ENCODE results near the gene TEX12. TPM values are rescaled to one million over a fixed set of nuclear protein-coding genes. Genes with fewer than 3 reads are reported as not detected.
"Not testable (repeated sequence)": the region's sequence is repeated elsewhere in the genome, so short reads cannot be mapped to it uniquely, and the experiment has no call there.

The TEX12 gene
- total RNA-seq, 2 experiments from 2014 or later, result 0.40 TPM; not detected in 1

DNA sequence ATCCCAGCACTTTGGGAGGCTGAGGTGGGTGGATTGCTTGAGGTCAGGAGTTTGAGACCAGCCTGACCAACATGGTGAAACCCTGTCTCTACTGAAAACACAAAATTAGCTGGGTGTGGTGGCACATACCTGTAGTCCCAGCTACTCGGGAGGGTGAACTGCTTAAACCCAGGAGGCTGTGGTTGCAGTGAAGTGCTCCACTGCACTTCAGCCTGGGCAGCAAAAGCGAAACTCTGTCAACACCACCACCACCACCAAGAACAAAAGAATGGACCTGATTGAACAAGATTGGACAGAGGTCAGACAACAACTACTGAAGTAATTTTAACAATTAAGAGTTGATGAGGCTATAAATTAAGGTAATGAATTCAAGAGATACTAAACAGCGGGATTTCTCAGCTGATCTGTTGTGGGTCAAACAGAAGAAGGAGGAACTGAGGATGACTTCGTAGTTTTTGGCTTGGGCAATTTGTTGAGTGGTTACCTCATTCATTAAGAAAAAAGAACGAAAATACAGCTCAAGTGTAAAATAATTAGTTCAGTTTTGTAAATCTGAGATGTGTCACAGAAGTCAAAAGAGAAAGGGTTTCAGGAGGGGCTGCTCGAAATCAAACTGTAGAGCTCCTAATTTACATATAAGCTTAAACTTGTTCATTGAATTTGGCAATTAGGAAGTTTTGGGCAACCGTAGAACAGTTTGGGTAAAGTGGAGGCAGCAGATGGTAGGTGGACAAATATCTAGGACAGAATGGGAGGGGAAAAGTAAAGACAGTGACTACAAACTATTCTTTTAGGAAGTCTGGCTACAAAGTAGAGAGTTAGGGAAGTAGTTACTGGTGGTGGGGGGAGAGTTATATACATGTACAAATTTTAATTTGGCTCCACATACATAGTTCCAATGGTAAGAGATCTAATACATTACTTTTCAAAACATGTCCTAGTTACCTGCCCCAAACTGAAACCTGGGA is 7.8 kb upstream of the TEX12 start:
- DNase-seq (no peak), ATAC-seq (ENCODE audit: low read depth) (no peak)
- Mint-ChIP-seq H3K27me3 (peaks cover 14% of the 10 kb centered on the region), H3K9me3 (no peaks in the 10 kb centered on the region), H3K4me1 (no peaks in the 10 kb centered on the region), H3K27ac (no peak overlapping the region), H3K4me3 (no peak overlapping the region), H3K36me3 (no peaks in the 10 kb centered on the region)
- POLR2A ChIA-PET, result no interaction called here

DNA sequence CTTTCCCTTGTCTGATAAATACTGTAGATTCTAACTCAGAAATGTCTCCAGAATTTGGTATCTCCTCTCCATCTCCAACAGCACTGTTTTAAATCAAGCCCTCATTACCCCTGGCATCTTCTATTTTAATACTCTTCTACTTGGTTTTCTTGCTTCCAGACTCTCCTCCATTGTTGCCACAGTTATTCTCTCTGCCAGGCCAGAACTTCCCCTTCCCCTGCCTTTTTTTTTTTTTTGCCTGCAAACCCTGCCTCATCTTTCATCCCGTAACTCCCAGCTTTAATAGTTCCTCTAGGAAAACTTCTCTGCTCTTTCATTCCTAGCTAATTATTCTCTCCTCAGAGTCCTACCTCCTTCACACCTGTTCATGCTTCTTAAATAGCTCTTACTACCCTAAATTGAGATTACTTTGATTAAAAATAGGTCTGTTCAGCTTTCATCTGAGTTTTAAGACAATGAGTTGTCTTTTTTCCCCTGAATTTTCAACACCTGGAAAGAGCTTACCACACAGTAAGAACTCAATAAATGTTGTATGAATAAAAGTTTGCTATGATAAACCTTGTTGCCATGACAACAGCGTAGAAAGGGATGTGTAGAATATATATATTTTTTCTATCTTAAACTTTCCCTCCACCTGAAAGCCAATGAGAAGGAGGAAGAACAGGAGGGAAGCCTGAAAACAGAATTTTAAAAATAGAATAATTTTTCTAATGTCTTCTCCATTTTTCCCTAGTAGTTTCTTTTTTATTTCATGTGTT is 6.9 kb upstream of the TEX12 start:
- H3K27me3 Mint-ChIP-seq, result peaks cover 14% of the 10 kb centered on the region
- POLR2A ChIA-PET, result no interaction called here
- no peaks in the 10 kb centered on the region for H3K9me3 Mint-ChIP-seq
- H3K4me3 Mint-ChIP-seq, result no peak overlapping the region
- H3K27ac Mint-ChIP-seq, result no peak overlapping the region
- no peaks in the 10 kb centered on the region for H3K36me3 Mint-ChIP-seq
- H3K4me1 Mint-ChIP-seq, result peaks cover 1% of the 10 kb centered on the region
- ATAC-seq (ENCODE audit: low read depth) (no peak), DNase-seq (no peak)

DNA sequence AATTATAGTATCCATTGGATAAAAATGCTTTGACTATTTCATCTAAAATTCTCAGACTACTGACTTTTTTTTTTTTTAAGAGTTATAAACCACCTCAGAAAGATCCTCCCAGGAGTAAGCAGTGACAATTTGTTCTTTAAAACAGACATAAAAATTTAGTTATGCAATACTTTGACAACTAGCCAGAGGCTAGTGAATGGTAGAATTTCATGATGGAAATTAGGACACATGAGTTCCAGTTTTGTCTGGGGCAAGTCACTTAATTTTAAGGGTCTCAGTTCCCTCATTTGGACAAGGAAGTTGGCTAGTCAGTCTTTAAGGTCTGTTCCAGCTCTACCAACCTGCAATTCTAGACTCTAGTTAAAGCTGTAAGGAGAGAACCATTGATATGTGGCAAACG is 6.2 kb upstream of the TEX12 start:
- DNase-seq, result no peak
- POLR2A ChIA-PET, result no interaction called here
- peaks cover 1% of the 10 kb centered on the region for H3K4me1 Mint-ChIP-seq
- H3K4me3 Mint-ChIP-seq, result no peak overlapping the region
- ATAC-seq (ENCODE audit: low read depth), result no peak
- H3K9me3 Mint-ChIP-seq, result no peaks in the 10 kb centered on the region
- H3K36me3 Mint-ChIP-seq, result no peaks in the 10 kb centered on the region
- H3K27me3 Mint-ChIP-seq, result peaks cover 14% of the 10 kb centered on the region
- H3K27ac Mint-ChIP-seq, result no peak overlapping the region

DNA sequence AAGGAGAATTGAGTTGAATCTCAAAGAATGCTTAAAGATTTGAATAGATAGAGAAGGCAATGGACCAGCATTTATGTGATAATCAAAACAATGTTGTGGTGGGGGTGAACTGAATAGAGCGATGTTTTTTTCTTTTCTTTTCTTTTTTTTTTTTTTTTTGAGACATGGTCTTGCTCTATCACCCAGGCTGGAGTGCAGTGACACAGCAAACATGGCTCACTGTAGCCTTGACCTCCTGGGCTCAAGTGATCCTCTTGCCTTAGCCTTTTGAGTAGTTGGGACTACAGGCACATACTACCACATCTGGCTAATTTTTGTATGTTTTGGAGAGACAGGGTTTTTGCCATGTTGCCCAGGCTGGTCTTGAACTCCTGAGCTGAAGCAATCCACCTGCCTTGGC is 5.0 kb upstream of the TEX12 start:
- H3K9me3 Mint-ChIP-seq; H3K4me3 Mint-ChIP-seq; POLR2A ChIA-PET; DNase-seq; ATAC-seq (ENCODE audit: low read depth); H3K36me3 Mint-ChIP-seq; H3K27ac Mint-ChIP-seq; H3K4me1 Mint-ChIP-seq: not testable (repeated sequence)
- peaks cover 14% of the 10 kb centered on the region for H3K27me3 Mint-ChIP-seq

DNA sequence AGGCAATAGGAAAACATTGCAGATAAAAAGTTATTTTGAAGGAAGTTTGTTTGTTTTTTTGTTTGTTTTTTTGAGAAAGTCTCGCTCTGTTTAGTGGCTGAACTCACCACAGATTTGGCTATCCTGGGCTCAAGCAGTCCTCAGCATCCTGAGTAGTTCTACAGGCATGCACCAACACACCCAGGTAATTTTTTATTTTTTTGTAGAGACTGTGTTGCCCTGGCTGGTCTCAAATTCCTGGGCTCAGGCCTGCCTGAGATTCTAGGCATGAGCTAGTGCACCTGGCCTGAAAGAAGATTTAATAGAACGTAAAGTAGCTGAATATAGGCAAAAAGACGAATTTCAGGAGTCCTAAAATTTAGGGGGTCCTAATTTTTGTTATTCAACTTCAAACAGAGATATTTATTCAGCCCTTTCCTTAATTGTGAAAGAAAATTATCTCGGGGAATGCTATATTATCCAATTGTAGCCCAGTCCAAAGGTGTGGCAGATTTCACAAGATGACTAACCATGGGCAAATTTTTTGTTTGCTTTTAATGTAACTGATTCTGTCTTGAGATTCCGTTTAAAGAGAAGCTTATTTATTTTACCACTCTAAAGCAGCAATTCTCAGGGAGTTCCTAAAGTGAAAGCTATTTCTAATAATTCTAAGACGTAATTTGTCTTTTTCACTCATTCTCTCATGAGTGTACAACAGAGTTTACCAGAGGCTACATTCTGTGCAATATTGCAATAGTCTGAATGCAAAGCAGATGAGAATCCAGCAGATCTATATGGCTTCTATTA is 4.2 kb upstream of the TEX12 start:
- peaks cover 1% of the 10 kb centered on the region for H3K4me1 Mint-ChIP-seq

DNA sequence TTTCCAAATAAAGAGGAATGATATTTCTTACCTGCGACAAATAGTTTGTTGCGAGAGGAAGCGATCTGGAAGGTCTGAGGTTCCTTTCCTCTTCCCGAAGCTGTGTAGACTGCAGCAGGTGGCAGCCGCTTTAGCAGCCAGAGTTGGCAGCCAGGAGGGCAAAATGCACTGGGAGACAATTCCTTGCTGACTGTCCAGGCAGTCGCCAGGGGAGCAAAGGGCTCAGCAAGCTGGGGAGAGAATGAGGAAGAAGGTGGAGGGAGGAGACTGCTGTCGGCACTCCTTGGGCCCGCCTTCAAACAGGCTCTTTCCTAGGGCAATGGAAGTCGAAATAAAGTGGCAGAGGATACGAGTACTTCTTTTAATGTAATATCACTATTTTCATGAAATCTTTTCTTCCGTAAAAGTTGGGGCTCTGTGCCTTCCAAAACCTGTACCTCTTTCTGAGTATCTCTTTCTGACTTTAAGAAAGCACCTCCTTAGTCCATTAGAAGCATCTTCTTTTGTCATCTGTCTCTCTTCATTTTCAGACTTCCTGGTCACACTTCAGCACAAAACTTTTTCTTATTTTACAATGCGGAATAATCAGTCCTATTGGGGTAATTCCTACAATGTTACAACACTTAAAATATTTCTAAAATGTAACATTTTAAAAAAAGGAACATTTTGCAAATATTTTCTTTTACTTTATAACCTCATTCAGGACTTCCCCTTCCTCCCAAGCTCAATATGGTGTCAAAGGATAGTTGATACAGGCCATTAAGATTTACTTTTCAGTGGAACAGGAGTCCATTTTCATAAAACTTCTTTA is 3.1 kb upstream of the TEX12 start, which contains the start of gene IL18:
TSS of gene IL18 (minus strand) at position 220 of the 811 bp plus-strand sequence. CDS start 9,041 bp downstream, outside the sequence.
- POLR2A ChIA-PET, result no interaction called here
- Mint-ChIP-seq H3K4me3 (peak within 1 kb of the TSS; percentile 70), H3K36me3 (no peaks in the 10 kb centered on the region), H3K9me3 (no peaks in the 10 kb centered on the region), H3K4me1 (peaks cover 1% of the 10 kb centered on the region), H3K27ac (no peak within 1 kb of the TSS), H3K27me3 (peaks cover 17% of the 10 kb centered on the region)
- DNase-seq, result no peak
- ATAC-seq (ENCODE audit: low read depth), result no peak

More for the DNA sequence above, 4.2 kb upstream of the TEX12 start:
- Mint-ChIP-seq H3K36me3 (no peaks in the 10 kb centered on the region), H3K9me3 (no peaks in the 10 kb centered on the region), H3K27ac (no peak overlapping the region), H3K4me3 (no peak overlapping the region), H3K27me3 (peaks cover 17% of the 10 kb centered on the region)
- POLR2A ChIA-PET, result no interaction called here
- no peak for ATAC-seq (ENCODE audit: low read depth)
- no peak for DNase-seq

DNA sequence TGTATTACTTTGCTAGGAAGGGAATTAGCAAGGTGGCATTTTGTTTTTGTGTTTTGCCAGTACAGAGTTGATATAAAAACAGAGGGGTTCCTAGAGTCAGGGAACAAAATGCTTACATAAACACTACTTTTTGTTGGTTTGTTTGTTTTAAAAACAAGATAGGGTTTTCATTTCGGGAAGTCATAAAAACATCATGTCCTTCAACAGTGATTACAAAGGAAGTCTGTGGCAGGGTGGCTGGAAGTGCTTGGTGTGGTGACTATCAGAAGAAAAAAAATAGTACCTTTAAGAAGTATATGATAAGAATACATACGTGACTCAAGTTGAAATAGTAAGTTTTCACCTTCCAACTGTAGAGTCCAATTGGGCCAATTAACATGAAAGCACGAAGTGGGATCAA is 2.1 kb upstream of the TEX12 start:
- Mint-ChIP-seq H3K9me3 (no peaks in the 10 kb centered on the region), H3K27ac (no peak overlapping the region), H3K36me3 (no peaks in the 10 kb centered on the region), H3K27me3 (peaks cover 17% of the 10 kb centered on the region), H3K4me3 (no peak overlapping the region), H3K4me1 (peaks cover 1% of the 10 kb centered on the region)
- DNase-seq (no peak), ATAC-seq (ENCODE audit: low read depth) (no peak)
- POLR2A ChIA-PET, result no interaction called here

DNA sequence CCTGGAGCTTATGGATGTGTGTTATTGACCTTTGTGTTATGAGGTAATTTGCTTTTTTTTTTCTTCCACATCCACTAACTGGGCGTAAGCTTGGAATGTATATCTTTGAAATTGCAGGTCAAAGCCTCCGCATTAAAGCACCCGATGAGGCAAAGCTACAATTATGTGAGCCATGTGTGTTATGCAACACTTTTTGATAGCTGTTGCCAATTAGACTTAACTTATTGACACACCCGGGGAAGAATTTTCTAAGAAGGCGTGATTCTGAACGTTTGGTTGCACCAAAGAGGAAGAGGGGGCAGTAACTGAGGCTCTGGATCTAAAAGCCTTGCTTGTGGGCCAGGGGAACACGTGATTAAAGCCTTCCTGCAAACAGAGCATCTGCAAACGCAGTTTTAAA is 610 bp upstream of the TEX12 start:
- ATAC-seq (ENCODE audit: low read depth) (no peak), DNase-seq (no peak)
- H3K36me3 Mint-ChIP-seq, result no peaks in the 10 kb centered on the region
- H3K27ac Mint-ChIP-seq, result no peak overlapping the region
- no peak overlapping the region for H3K4me3 Mint-ChIP-seq
- POLR2A ChIA-PET, result no interaction called here
- H3K9me3 Mint-ChIP-seq, result no peaks in the 10 kb centered on the region
- H3K27me3 Mint-ChIP-seq, result peaks cover 17% of the 10 kb centered on the region
- peaks cover 1% of the 10 kb centered on the region for H3K4me1 Mint-ChIP-seq

DNA sequence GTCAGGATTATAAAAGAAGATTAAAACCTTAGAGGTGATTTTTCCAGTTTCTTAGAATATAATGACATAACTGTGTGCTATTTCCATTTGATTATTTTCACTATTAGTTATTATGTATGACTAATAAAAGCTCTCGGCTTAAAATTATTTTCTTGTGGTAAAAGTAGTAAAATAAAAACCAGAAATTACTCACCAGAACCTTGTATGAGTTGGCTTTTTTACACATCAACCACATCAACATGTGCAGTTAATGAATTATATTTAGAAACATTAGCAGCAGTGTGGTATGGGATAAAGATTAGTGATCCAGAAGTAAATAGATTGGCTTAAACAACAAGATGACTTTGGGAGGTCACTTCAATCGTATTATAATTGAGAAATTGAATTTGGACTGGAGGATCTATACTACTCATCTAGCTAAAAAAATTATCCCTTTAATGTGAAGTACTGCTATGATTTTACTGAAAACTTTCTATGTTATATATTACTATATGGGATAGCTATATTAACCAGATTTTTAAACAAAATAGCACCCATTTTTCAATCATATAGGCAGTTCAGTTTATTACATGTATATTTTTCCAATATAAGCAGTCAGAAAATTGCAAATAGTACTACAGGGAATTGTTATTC is 5.3 kb downstream of the TEX12 start:
- no peaks in the 10 kb centered on the region for H3K36me3 Mint-ChIP-seq
- H3K4me3 Mint-ChIP-seq, result no peak overlapping the region
- H3K4me1 Mint-ChIP-seq, result peaks cover 7% of the 10 kb centered on the region
- peaks cover 18% of the 10 kb centered on the region for H3K27me3 Mint-ChIP-seq
- H3K9me3 Mint-ChIP-seq, result no peaks in the 10 kb centered on the region
- POLR2A ChIA-PET, result no interaction called here
- ATAC-seq (ENCODE audit: low read depth) (no peak), DNase-seq (no peak)
- H3K27ac Mint-ChIP-seq, result no peak overlapping the region

DNA sequence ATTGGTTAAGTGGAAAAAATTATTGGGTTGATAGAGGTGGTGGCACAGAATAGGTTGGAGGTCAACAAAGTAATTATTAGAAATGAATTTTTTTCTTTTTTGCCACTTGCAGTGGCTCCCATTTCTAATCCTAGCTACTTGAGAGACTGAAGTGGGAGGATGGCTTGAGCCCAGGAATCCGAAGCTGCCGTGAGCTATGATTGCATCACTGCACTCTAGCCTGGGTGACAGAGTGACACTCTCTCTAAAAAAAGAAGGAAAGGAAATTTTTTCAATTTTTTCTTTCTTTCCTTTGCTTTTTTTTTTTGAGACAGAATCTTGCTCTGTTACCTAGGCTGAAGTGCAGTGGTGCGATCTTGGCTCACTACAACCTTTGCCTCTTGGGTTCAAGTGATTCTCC is 6.0 kb downstream of the TEX12 start:
- POLR2A ChIA-PET, result no interaction called here
- Mint-ChIP-seq H3K36me3 (no peaks in the 10 kb centered on the region), H3K27ac (no peak overlapping the region), H3K4me3 (no peak overlapping the region), H3K9me3 (no peaks in the 10 kb centered on the region), H3K27me3 (peaks cover 20% of the 10 kb centered on the region), H3K4me1 (peaks cover 7% of the 10 kb centered on the region)
- ATAC-seq (ENCODE audit: low read depth) (no peak), DNase-seq (no peak)

DNA sequence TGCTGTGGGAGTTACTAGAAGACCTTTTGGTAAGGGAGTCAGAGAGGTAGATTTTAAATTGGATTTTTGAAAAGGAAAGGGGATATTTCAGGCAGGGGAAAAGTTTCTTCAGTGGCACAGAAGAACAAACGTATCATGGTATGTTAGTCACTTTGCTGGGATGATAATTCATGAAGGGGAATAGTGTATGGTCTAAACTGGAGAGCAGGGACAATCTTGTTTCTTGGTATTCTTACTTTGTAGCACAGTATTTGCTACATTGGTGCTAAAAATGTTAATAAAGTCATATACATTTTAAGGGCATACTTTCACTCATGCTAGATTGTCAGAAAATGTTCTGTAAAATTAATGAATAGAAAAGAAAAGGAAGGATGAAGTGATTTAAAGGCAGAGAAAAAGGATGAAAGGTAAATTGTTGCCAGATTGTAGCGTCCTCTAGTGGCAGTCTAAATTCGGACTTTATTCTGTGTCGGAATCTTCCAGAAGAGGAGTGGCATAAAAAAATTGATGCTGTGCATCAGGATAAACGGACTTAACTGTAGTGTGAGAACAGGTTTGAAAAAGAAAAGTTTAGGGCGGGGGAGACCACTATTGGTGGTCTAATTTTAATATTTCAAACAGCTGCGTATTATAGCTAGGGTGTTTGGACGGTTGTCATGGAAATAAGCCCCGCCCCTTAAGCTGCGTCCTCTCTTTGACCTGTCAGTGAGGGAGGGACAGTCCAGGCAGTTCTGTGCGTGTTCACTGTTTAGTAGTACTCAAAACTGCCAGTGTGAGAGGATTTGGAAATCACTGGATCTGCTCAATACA is 7.8 kb downstream of the TEX12 start, which contains the start of gene BCO2:
TSS of gene BCO2 (plus strand) at position 724 of the 810 bp plus-strand sequence. CDS start 90 bp downstream, outside the sequence.
- POLR2A ChIA-PET, result no interaction called here
- DNase-seq (peak; percentile 32), ATAC-seq (ENCODE audit: low read depth) (peak; percentile 50)
- Mint-ChIP-seq H3K27me3 (peaks cover 31% of the 10 kb centered on the region), H3K9me3 (no peaks in the 10 kb centered on the region), H3K36me3 (no peaks in the 10 kb centered on the region), H3K4me1 (peaks cover 12% of the 10 kb centered on the region), H3K27ac (no peak within 1 kb of the TSS), H3K4me3 (peak within 1 kb of the TSS; percentile 70)

DNA sequence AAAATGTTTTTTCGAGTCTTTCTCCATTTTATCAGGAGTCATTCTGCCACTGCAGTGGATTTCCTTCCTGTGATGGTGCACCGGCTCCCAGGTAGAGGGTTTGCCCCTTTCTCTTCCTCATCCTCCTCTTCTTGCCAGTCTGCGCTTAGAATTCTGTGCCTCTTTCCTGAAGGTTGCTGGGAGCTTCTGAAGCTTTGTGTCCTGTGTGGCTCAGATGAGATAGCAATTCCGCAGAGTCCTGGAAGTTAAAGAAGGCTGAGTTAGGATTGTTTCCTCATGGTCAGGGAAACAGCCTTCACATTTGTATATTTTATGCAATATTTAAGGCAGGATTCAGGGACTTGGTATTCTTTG is 8.4 kb downstream of the TEX12 start:
- ATAC-seq (ENCODE audit: low read depth) (no peak), DNase-seq (no peak)
- H3K36me3 Mint-ChIP-seq, result no peaks in the 10 kb centered on the region
- H3K9me3 Mint-ChIP-seq, result no peaks in the 10 kb centered on the region
- peaks cover 31% of the 10 kb centered on the region for H3K27me3 Mint-ChIP-seq
- peak overlapping the region; percentile 70 for H3K4me3 Mint-ChIP-seq
- POLR2A ChIA-PET, result no interaction called here
- H3K4me1 Mint-ChIP-seq, result peaks cover 12% of the 10 kb centered on the region
- H3K27ac Mint-ChIP-seq, result no peak overlapping the region

Data from activated naive CD8-positive, alpha-beta T cell treated with anti-CD3 and anti-CD28 coated beads, Interleukin-2, amount 10 ng/mL, durations not matched to agents 7 days and 5 days (primary cell).